CD14-positive monocyte (primary cell): ENCODE data around the gene ITGB2. TPM values are rescaled to one million over a fixed set of nuclear protein-coding genes. Genes with fewer than 3 reads are reported as not detected.

ENCODE experiments used
- DNase-seq, 3 donors: peaks; one replicate each; pipeline ENCODE4 v3.0.0-alpha.2; 2011 to 2022
- H2AFZ ChIP-seq: 2 replicates; pipeline ENCODE4 v1.6.0; 2012; ENCODE audit warnings: mild to moderate bottlenecking, low read depth, low read length, inconsistent platforms; ENCODE audit not compliant: insufficient read depth, poor library complexity, severe bottlenecking
- H3K27ac ChIP-seq, 2 donors: 1 replicate in 1 of 2; 2 replicates in 1 of 2; pipeline ENCODE4 v1.5.1; 2012 to 2013; ENCODE audit warnings: low read length in 2 of 2, control low read depth in 1 of 2, inconsistent platforms in 1 of 2, low read depth in 1 of 2, mild to moderate bottlenecking in 1 of 2
- H3K27me3 ChIP-seq, 2 donors: one replicate each; pipeline versions ENCODE4 v1.6.0 to v1.6.1; 2011 to 2013; ENCODE audit warnings: low read length in 2 of 2; ENCODE audit not compliant: control insufficient read depth in 2 of 2, insufficient read depth in 2 of 2
- H3K36me3 ChIP-seq, 2 donors: replicated peaks in 1 of 2; 1 replicate in 1 of 2; 2 replicates in 1 of 2; pipeline versions ENCODE4 v1.5.1 to v1.6.1; 2012 to 2013; ENCODE audit warnings: low read length in 2 of 2, control low read depth in 1 of 2, inconsistent platforms in 1 of 2, mild to moderate bottlenecking in 1 of 2; ENCODE audit not compliant: insufficient read depth in 2 of 2, control insufficient read depth in 1 of 2
- H3K4me1 ChIP-seq, 2 donors: 1 replicate in 1 of 2; 2 replicates in 1 of 2; pipeline versions ENCODE4 v1.5.1 to v1.6.1; 2012 to 2013; ENCODE audit warnings: low read length in 2 of 2, control low read depth in 1 of 2, inconsistent platforms in 1 of 2, mild to moderate bottlenecking in 1 of 2, moderate library complexity in 1 of 2; ENCODE audit not compliant: insufficient read depth in 2 of 2, control insufficient read depth in 1 of 2
- H3K4me2 ChIP-seq: replicated peaks from 2 replicates; pipeline ENCODE3; 2012; ENCODE audit warnings: low read length, moderate library complexity, mild to moderate bottlenecking; ENCODE audit not compliant: poor library complexity, severe bottlenecking; ENCODE audit errors: extremely low read depth
- H3K4me3 ChIP-seq, 3 experiments: fragments of 200-600 bp in 1 of 3; sonication (generic) in 1 of 3; replicated peaks in 1 of 3; 1 replicate in 2 of 3; 2 replicates in 1 of 3; pipeline ENCODE4 v1.5.1; 2011 to 2013; ENCODE audit warnings: low read length in 3 of 3, mild to moderate bottlenecking in 3 of 3, control low read depth in 2 of 3, low read depth in 2 of 3, inconsistent platforms in 1 of 3, moderate library complexity in 1 of 3
- H3K79me2 ChIP-seq: 2 replicates; pipeline ENCODE4 v1.6.0; 2012; ENCODE audit warnings: mild to moderate bottlenecking, control low read depth, inconsistent platforms, low read length, moderate library complexity; ENCODE audit not compliant: insufficient read depth
- H3K9ac ChIP-seq: 2 replicates; pipeline ENCODE4 v1.6.0; 2017; ENCODE audit warnings: low read length, mild to moderate bottlenecking; ENCODE audit not compliant: insufficient read depth, poor library complexity, severe bottlenecking
- H3K9me3 ChIP-seq, 2 donors: replicated peaks in 1 of 2; 1 replicate in 1 of 2; 2 replicates in 1 of 2; pipeline versions ENCODE4 v1.5.1 to v1.6.1; 2012 to 2013; ENCODE audit warnings: low read length in 2 of 2, control low read depth in 1 of 2; ENCODE audit not compliant: control insufficient read depth in 1 of 2, insufficient read depth in 1 of 2
- H4K20me1 ChIP-seq: 2 replicates; pipeline ENCODE4 v1.6.0; 2012; ENCODE audit warnings: mild to moderate bottlenecking, low read length, control low read depth, moderate library complexity; ENCODE audit not compliant: insufficient read depth
- H3K27ac Mint-ChIP-seq, 7 donors: one replicate each; pipeline ENCODE4 v1.8.0; 2020; ENCODE audit warnings: mild to moderate bottlenecking in 7 of 7, mixed read lengths in 7 of 7, moderate library complexity in 6 of 7, inconsistent platforms in 2 of 7
- H3K27me3 Mint-ChIP-seq, 3 donors: one replicate each; pipeline ENCODE4 v1.8.0; 2021 to 2022; ENCODE audit warnings: low read depth in 3 of 3, mild to moderate bottlenecking in 3 of 3, mixed read lengths in 3 of 3, moderate library complexity in 3 of 3, inconsistent platforms in 1 of 3
- H3K36me3 Mint-ChIP-seq, 2 donors: one replicate each; pipeline ENCODE4 v1.8.0; 2020; ENCODE audit warnings: mixed read lengths in 2 of 2, inconsistent platforms in 1 of 2, mild to moderate bottlenecking in 1 of 2
- H3K4me1 Mint-ChIP-seq: one replicate; pipeline ENCODE4 v1.8.0; 2020; ENCODE audit warnings: mild to moderate bottlenecking, mixed read lengths
- H3K4me3 Mint-ChIP-seq, 2 donors: one replicate each; pipeline ENCODE4 v1.8.0; 2020; ENCODE audit warnings: mild to moderate bottlenecking in 2 of 2, mixed read lengths in 2 of 2, moderate library complexity in 1 of 2
- H3K9me3 Mint-ChIP-seq, 7 donors: one replicate each; pipeline ENCODE4 v1.8.0; 2020 to 2022; ENCODE audit warnings: mixed read lengths in 7 of 7, mild to moderate bottlenecking in 6 of 7, moderate library complexity in 6 of 7, inconsistent platforms in 2 of 7
- WGBS: methylation state at CpG from one replicate; pipeline ENCODE4 v1.1.5; 2013; ENCODE audit warnings: missing lambda C conversion rate; ENCODE audit not compliant: insufficient coverage; 5-methylcytosine and 5-hydroxymethylcytosine counted together
- intact Hi-C, 2 donors: fragments of 100-400 bp; cut with micrococcal nuclease; formaldehyde crosslinking; loops; one replicate each; pipeline versions ENCODE4 v1.15.0 to v1.15.1; 2023
- polyA plus RNA-seq, 3 donors: library from polyadenylated mRNA; depleted of rRNA in 1 of 3; unstranded in 2 of 3; stranded (reverse) in 1 of 3; fragments of 300-500 nt in 2 of 3; fragments of >200 nt in 1 of 3; fragmentation: Illumina TruSeq in 2 of 3; gene quantifications; 1 replicate in 2 of 3; 2 replicates in 1 of 3; pipeline ENCODE4 v1.2.3, GENCODE V29; 2012 to 2021
- TF ChIP-seq, protein P1 (sequence below): fragments of 200-600 bp; IDR thresholded peaks from one replicate; pipeline ENCODE4 v1.8.0; 2022; ENCODE audit warnings: antibody characterized with exemption, mild to moderate bottlenecking

Gene ITGB2
- polyA plus RNA-seq, 3 donors: 1,470 to 1,628 (median 1,602) TPM

DNA sequence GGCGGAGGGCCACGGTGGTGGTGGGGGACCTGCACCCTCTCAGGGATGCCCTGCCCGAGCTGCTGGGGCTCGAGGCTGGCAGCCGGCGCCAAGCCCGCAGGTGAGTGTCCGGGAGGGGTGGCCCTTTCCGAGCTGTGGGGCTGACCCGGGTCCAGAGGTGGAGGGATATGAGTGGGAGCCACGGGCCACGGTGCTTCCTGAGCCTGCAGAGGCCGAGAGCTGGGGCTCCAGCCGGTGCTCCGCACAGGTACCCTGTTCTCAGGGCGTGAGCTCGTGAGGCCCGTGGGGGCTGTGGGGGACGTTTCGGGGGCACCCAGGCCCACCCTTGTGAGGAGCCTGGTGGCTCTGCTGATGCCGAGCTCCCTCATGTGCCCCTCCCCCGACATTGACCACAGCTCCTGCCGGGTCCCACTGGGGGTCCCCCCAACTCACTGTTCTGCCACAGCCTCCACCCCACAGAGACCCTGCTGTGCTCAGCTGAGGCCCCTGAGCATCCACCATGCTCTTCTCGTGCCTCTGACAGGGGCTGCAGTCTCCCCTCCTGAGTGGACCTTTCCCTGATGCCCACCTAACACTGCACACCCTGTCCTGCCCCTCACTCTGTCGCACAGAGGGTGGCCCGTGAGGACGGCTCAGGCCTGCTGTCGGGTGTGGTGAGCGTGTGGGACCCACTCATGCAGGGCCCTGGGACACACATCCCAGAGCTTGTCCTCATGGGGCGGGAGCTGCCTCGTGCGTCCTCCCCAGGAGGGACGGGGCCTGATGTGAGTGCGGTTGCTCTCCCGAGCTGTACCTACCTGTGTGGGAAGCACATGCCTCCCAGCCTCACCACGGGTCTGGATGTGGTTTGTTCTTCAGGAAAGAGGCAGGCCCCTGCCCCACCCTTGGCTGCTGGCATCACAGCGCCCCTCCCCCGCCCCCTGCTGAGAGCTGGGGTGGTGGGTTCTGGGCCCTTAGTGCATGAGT, 46.7 kb upstream of the ITGB2 start:
- peak overlapping the region; percentile 30 for H3K4me2 ChIP-seq
- intact Hi-C loops: loop anchor here in 1 of 2 donors (5.0 kb wide), 3 partner anchors 110 to 850 kb away; partner anchors contain the start of gene POFUT2
- peaks cover 61 to 64% of the 10 kb centered on the region in 2 donors for H3K4me1 ChIP-seq
- H3K27ac ChIP-seq: peak overlapping the region; percentile 82 to 93
- Mint-ChIP-seq H3K9me3 (peaks cover 0 to 2% (median 0%) of the 10 kb centered on the region in 7 donors), H3K27me3 (peaks cover 1 to 9% (median 6%) of the 10 kb centered on the region in 3 donors), H3K4me1 (peaks cover 61% of the 10 kb centered on the region), H3K27ac (peak overlapping the region; percentile 59 to 96 (median 94)), H3K36me3 (peaks cover 35 to 48% of the 10 kb centered on the region in 2 donors), H3K4me3 (peak overlapping the region in 1 of 2 donors; percentile 15)
- no peaks in the 10 kb centered on the region for H3K9me3 ChIP-seq
- peak overlapping the region; percentile 63 for H3K9ac ChIP-seq
- TF ChIP-seq, protein P1, sequence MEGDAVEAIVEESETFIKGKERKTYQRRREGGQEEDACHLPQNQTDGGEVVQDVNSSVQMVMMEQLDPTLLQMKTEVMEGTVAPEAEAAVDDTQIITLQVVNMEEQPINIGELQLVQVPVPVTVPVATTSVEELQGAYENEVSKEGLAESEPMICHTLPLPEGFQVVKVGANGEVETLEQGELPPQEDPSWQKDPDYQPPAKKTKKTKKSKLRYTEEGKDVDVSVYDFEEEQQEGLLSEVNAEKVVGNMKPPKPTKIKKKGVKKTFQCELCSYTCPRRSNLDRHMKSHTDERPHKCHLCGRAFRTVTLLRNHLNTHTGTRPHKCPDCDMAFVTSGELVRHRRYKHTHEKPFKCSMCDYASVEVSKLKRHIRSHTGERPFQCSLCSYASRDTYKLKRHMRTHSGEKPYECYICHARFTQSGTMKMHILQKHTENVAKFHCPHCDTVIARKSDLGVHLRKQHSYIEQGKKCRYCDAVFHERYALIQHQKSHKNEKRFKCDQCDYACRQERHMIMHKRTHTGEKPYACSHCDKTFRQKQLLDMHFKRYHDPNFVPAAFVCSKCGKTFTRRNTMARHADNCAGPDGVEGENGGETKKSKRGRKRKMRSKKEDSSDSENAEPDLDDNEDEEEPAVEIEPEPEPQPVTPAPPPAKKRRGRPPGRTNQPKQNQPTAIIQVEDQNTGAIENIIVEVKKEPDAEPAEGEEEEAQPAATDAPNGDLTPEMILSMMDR: no peak
- DNase-seq: no peak
- no peaks in the 10 kb centered on the region for H3K27me3 ChIP-seq
- H3K4me3 ChIP-seq: peak overlapping the region in 1 of 3 experiments; percentile 0
- no peaks in the 10 kb centered on the region for H4K20me1 ChIP-seq
- no peak overlapping the region for H2AFZ ChIP-seq
- peaks cover 3 to 9% of the 10 kb centered on the region in 2 donors for H3K36me3 ChIP-seq
- WGBS: 82% methylated on average over 29 of the region's 38 CpGs
- peaks cover 4% of the 10 kb centered on the region for H3K79me2 ChIP-seq
